Measurements from ENCODE around the gene SARM1. TPM values are rescaled to one million over a fixed set of nuclear protein-coding genes. Genes with fewer than 3 reads are reported as not detected.

The SARM1 gene
- polyA plus RNA-seq, 3 donors = 0.78 to 7.1 (median 0.90) TPM

- no peaks in the 10 kb centered on the region for H3K4me1 ChIP-seq (ENCODE audit: control insufficient read depth in 1 of 2, insufficient read depth in 2 of 2, low read length in 2 of 2)
Observed at GRCh38 chr17:28347261-28347891, 24.1 kb upstream of the SARM1 start.

GRCh38 chr17:28348979-28349378, 22.5 kb upstream of the SARM1 start:
- intact Hi-C loops (cut with micrococcal nuclease) = no loop called here
- Mint-ChIP-seq H3K4me1 (no peaks in the 10 kb centered on the region), H3K27ac (no peak overlapping the region), H3K9me3 (no peaks in the 10 kb centered on the region), H3K36me3 (peaks cover 83 to 98% of the 10 kb centered on the region in 2 donors), H3K27me3 (ENCODE audit: low read depth in 3 of 3) (no peaks in the 10 kb centered on the region), H3K4me3 (no peak overlapping the region)
- Histone ChIP-seq H3K27me3 (ENCODE audit: control insufficient read depth in 2 of 2, insufficient read depth in 2 of 2, low read length in 2 of 2) (no peaks in the 10 kb centered on the region), H3K36me3 (replicated peaks in 1 of 2; ENCODE audit: control insufficient read depth in 1 of 2, insufficient read depth in 2 of 2, low read length in 2 of 2) (peaks cover 90 to 99% of the 10 kb centered on the region in 2 donors), H2AFZ (ENCODE audit: insufficient read depth, low read depth, low read length, poor library complexity, severe bottlenecking) (no peak overlapping the region), H3K9ac (ENCODE audit: insufficient read depth, low read length, poor library complexity, severe bottlenecking) (no peak overlapping the region), H3K4me3 (replicated peaks in 1 of 3; ENCODE audit: low read depth in 2 of 3, low read length in 3 of 3) (no peak overlapping the region), H3K9me3 (replicated peaks in 1 of 2; ENCODE audit: control insufficient read depth in 1 of 2, insufficient read depth in 1 of 2, low read length in 2 of 2) (no peaks in the 10 kb centered on the region), H3K4me2 (replicated peaks; ENCODE audit: extremely low read depth, low read length, poor library complexity, severe bottlenecking) (no peak overlapping the region), H3K4me1 (ENCODE audit: control insufficient read depth in 1 of 2, insufficient read depth in 2 of 2, low read length in 2 of 2) (no peaks in the 10 kb centered on the region), H4K20me1 (ENCODE audit: insufficient read depth, low read length) (no peaks in the 10 kb centered on the region), H3K27ac (ENCODE audit: low read depth in 1 of 2, low read length in 2 of 2) (no peak overlapping the region), H3K79me2 (ENCODE audit: insufficient read depth, low read length) (no peaks in the 10 kb centered on the region)
- no peak for TF ChIP-seq CTCF (IDR thresholded peaks at IDR 0.05)
- no peak for DNase-seq
- 100% methylated on average over 1 of the region's 3 CpGs for WGBS (ENCODE audit: insufficient coverage)

More at GRCh38 chr17:28347261-28347891, 24.1 kb upstream of the SARM1 start:
- DNase-seq = no peak
- no peak overlapping the region for H3K4me3 ChIP-seq (replicated peaks in 1 of 3; ENCODE audit: low read depth in 2 of 3, low read length in 3 of 3)
- Mint-ChIP-seq H3K4me1 (no peaks in the 10 kb centered on the region), H3K9me3 (no peaks in the 10 kb centered on the region), H3K4me3 (no peak overlapping the region), H3K36me3 (peaks cover 84 to 99% of the 10 kb centered on the region in 2 donors), H3K27me3 (ENCODE audit: low read depth in 3 of 3) (no peaks in the 10 kb centered on the region), H3K27ac (peak overlapping the region in 3 of 7 donors; percentile 3 to 54 (median 37))
- H3K9me3 ChIP-seq (replicated peaks in 1 of 2; ENCODE audit: control insufficient read depth in 1 of 2, insufficient read depth in 1 of 2, low read length in 2 of 2) = no peaks in the 10 kb centered on the region
- intact Hi-C loops (cut with micrococcal nuclease) = no loop called here
- H3K36me3 ChIP-seq (replicated peaks in 1 of 2; ENCODE audit: control insufficient read depth in 1 of 2, insufficient read depth in 2 of 2, low read length in 2 of 2) = peaks cover 92 to 98% of the 10 kb centered on the region in 2 donors
- no peaks in the 10 kb centered on the region for H3K79me2 ChIP-seq (ENCODE audit: insufficient read depth, low read length)
- no peak overlapping the region for H3K9ac ChIP-seq (ENCODE audit: insufficient read depth, low read length, poor library complexity, severe bottlenecking)
- H2AFZ ChIP-seq (ENCODE audit: insufficient read depth, low read depth, low read length, poor library complexity, severe bottlenecking) = no peak overlapping the region
- no peaks in the 10 kb centered on the region for H4K20me1 ChIP-seq (ENCODE audit: insufficient read depth, low read length)
- WGBS (ENCODE audit: insufficient coverage) = 99% methylated on average over 6 of the region's 8 CpGs
- no peaks in the 10 kb centered on the region for H3K27me3 ChIP-seq (ENCODE audit: control insufficient read depth in 2 of 2, insufficient read depth in 2 of 2, low read length in 2 of 2)
- TF ChIP-seq CTCF (IDR thresholded peaks at IDR 0.05) = no peak
- H3K27ac ChIP-seq (ENCODE audit: low read depth in 1 of 2, low read length in 2 of 2) = no peak overlapping the region
- no peak overlapping the region for H3K4me2 ChIP-seq (replicated peaks; ENCODE audit: extremely low read depth, low read length, poor library complexity, severe bottlenecking)

Measured in CD14-positive monocyte (primary cell).